ENCODE data around the gene TSPO. TPM values are rescaled to one million over a fixed set of nuclear protein-coding genes. Genes with fewer than 3 reads are reported as not detected.

Gene TSPO
- polyA plus RNA-seq, 3 donors, result 491 to 2,663 (median 2,230) TPM

DNA sequence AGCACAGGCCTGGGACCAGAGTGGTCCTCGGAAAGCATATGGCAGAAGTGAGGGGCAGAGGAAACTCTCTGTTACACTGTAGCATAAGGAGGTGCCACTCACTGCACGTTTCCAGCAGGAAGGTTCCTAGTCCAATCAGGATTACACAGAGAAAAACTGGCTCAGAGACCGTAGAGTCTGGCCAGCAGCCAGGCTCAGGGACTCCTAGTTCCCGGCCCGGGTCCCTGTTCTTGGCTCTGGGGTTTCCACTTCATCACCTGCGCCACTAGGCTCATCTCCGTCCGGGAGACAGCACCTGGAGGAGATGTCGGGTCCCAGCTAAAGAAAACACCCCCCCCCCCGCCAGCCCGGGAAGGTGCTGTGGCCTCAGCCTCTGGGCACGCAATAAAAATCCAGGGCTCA, 34.5 kb downstream of the TSPO start:
- peaks cover 0 to 6% (median under 1%) of the 10 kb centered on the region in 7 donors for H3K9me3 Mint-ChIP-seq
- peak overlapping the region in 2 of 3 experiments; percentile 60 to 80 for H3K4me3 ChIP-seq (replicated peaks in 1 of 3; ENCODE audit: low read depth in 2 of 3, low read length in 3 of 3)
- peaks cover 8 to 17% of the 10 kb centered on the region in 2 donors for H3K36me3 Mint-ChIP-seq
- H2AFZ ChIP-seq (ENCODE audit: insufficient read depth, low read depth, low read length, poor library complexity, severe bottlenecking), result peak overlapping the region; percentile 77
- peak overlapping the region in 2 of 7 donors; percentile 23 to 41 for H3K27ac Mint-ChIP-seq
- peak overlapping the region in 1 of 2 donors; percentile 75 for H3K27ac ChIP-seq (ENCODE audit: low read depth in 1 of 2, low read length in 2 of 2)
- intact Hi-C loops (cut with micrococcal nuclease), result loop anchor here in 1 of 2 donors (5.0 kb wide), 1 partner anchor 34 kb away; the partner anchor contains the start of gene TSPO
- H4K20me1 ChIP-seq (ENCODE audit: insufficient read depth, low read length), result no peaks in the 10 kb centered on the region
- peaks cover 0 to 3% (median 3%) of the 10 kb centered on the region in 3 donors for H3K27me3 Mint-ChIP-seq (ENCODE audit: low read depth in 3 of 3)
- H3K4me3 Mint-ChIP-seq, result peak overlapping the region; percentile 73 to 74
- peak overlapping the region; percentile 93 for H3K4me2 ChIP-seq (replicated peaks; ENCODE audit: extremely low read depth, low read length, poor library complexity, severe bottlenecking)
- peaks cover 19% of the 10 kb centered on the region for H3K79me2 ChIP-seq (ENCODE audit: insufficient read depth, low read length)
- peaks cover 19 to 27% of the 10 kb centered on the region in 2 donors for H3K4me1 ChIP-seq (ENCODE audit: control insufficient read depth in 1 of 2, insufficient read depth in 2 of 2, low read length in 2 of 2)
- peak overlapping the region; percentile 73 for H3K9ac ChIP-seq (ENCODE audit: insufficient read depth, low read length, poor library complexity, severe bottlenecking)
- TF ChIP-seq, protein P1, sequence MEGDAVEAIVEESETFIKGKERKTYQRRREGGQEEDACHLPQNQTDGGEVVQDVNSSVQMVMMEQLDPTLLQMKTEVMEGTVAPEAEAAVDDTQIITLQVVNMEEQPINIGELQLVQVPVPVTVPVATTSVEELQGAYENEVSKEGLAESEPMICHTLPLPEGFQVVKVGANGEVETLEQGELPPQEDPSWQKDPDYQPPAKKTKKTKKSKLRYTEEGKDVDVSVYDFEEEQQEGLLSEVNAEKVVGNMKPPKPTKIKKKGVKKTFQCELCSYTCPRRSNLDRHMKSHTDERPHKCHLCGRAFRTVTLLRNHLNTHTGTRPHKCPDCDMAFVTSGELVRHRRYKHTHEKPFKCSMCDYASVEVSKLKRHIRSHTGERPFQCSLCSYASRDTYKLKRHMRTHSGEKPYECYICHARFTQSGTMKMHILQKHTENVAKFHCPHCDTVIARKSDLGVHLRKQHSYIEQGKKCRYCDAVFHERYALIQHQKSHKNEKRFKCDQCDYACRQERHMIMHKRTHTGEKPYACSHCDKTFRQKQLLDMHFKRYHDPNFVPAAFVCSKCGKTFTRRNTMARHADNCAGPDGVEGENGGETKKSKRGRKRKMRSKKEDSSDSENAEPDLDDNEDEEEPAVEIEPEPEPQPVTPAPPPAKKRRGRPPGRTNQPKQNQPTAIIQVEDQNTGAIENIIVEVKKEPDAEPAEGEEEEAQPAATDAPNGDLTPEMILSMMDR (IDR thresholded peaks at IDR 0.05), result no peak
- peaks cover 10 to 21% of the 10 kb centered on the region in 2 donors for H3K36me3 ChIP-seq (replicated peaks in 1 of 2; ENCODE audit: control insufficient read depth in 1 of 2, insufficient read depth in 2 of 2, low read length in 2 of 2)
- no peaks in the 10 kb centered on the region for H3K27me3 ChIP-seq (ENCODE audit: control insufficient read depth in 2 of 2, insufficient read depth in 2 of 2, low read length in 2 of 2)
- no peak for DNase-seq
- H3K4me1 Mint-ChIP-seq, result peaks cover 27% of the 10 kb centered on the region
- peaks cover 0 to under 1% of the 10 kb centered on the region in 2 donors for H3K9me3 ChIP-seq (replicated peaks in 1 of 2; ENCODE audit: control insufficient read depth in 1 of 2, insufficient read depth in 1 of 2, low read length in 2 of 2)
- WGBS (ENCODE audit: insufficient coverage), result 41% methylated on average over 5 of the region's 12 CpGs

DNA sequence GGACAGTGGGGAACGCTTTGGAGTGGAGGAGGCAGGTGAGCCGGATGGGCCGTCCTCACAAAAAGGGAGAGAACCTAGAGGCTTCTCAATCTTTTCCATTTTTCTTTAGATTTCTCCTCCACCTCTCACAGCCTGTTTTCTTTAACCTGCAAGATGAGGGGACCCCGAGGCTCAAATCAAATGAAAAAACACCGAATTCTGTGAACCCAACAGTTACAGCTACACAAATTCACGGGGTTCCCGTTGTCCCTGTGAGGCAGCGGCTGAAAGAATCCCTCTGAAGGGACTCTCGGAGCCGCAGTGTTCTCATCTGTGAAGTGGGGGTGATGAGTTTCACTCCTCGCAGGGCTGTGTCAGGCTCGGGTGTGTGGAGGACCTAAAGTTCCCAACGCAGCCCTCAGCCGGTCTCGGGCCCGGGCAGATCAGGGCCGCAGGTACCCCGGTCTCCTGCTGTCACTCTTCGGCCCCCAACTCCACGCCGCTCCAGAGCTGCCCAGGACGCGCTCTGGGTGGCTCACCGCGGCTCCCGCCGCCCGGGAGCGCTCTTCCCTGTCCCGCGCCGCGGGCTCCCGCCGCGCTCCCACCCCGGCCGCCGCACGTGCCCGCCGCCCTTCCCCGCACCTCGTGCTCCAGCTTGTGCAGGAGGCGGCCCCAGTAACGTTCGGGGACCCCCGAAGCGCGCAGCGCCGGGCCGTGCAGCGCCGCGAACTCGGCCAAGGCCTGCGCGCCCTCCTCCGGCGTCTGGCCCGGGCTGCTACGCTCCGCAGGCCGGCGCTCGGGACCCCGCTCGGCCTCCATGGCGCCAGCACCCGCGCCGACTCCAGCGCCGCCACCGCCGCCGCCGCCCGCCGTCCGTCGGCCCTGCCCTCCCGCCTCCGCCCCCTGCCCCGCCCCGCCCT, 35.2 kb downstream of the TSPO start, which contains the start of gene TTLL12:
TTLL12 (minus strand) TSS at position 863 of the 899 bp plus-strand sequence; CDS start at position 798, 65 bp downstream.
- peaks cover 19 to 27% of the 10 kb centered on the region in 2 donors for H3K4me1 ChIP-seq (ENCODE audit: control insufficient read depth in 1 of 2, insufficient read depth in 2 of 2, low read length in 2 of 2)
- H3K4me2 ChIP-seq (replicated peaks; ENCODE audit: extremely low read depth, low read length, poor library complexity, severe bottlenecking), result peak within 1 kb of the TSS; percentile 93
- DNase-seq, result peak; percentile 18 to 66 (median 49)
- H3K27ac ChIP-seq (ENCODE audit: low read depth in 1 of 2, low read length in 2 of 2), result peak within 1 kb of the TSS; percentile 93 to 96
- Mint-ChIP-seq H3K9me3 (peaks cover 0 to 12% (median 7%) of the 10 kb centered on the region in 7 donors), H3K36me3 (peaks cover 11 to 13% of the 10 kb centered on the region in 2 donors), H3K4me1 (peaks cover 27% of the 10 kb centered on the region), H3K4me3 (peak within 1 kb of the TSS; percentile 76 to 84), H3K27me3 (ENCODE audit: low read depth in 3 of 3) (peaks cover 3 to 4% (median 3%) of the 10 kb centered on the region in 3 donors), H3K27ac (peak within 1 kb of the TSS; percentile 91 to 97 (median 95))
- H3K27me3 ChIP-seq (ENCODE audit: control insufficient read depth in 2 of 2, insufficient read depth in 2 of 2, low read length in 2 of 2), result no peaks in the 10 kb centered on the region
- intact Hi-C loops (cut with micrococcal nuclease), result loop anchor here in 1 of 2 donors (5.0 kb wide), 1 partner anchor 34 kb away; the partner anchor contains the start of gene TSPO
- peak within 1 kb of the TSS; percentile 60 to 80 (median 66) for H3K4me3 ChIP-seq (replicated peaks in 1 of 3; ENCODE audit: low read depth in 2 of 3, low read length in 3 of 3)
- H3K79me2 ChIP-seq (ENCODE audit: insufficient read depth, low read length), result peaks cover 19% of the 10 kb centered on the region
- TF ChIP-seq, protein P1 (IDR thresholded peaks at IDR 0.05), result no peak
- peaks cover 10 to 15% of the 10 kb centered on the region in 2 donors for H3K36me3 ChIP-seq (replicated peaks in 1 of 2; ENCODE audit: control insufficient read depth in 1 of 2, insufficient read depth in 2 of 2, low read length in 2 of 2)
- H3K9ac ChIP-seq (ENCODE audit: insufficient read depth, low read length, poor library complexity, severe bottlenecking), result peak within 1 kb of the TSS; percentile 82
- no peaks in the 10 kb centered on the region for H4K20me1 ChIP-seq (ENCODE audit: insufficient read depth, low read length)
- H3K9me3 ChIP-seq (replicated peaks in 1 of 2; ENCODE audit: control insufficient read depth in 1 of 2, insufficient read depth in 1 of 2, low read length in 2 of 2), result peaks cover 0 to 6% of the 10 kb centered on the region in 2 donors
- peak within 1 kb of the TSS; percentile 85 for H2AFZ ChIP-seq (ENCODE audit: insufficient read depth, low read depth, low read length, poor library complexity, severe bottlenecking)
- 2% methylated on average over 58 of the region's 87 CpGs for WGBS (ENCODE audit: insufficient coverage)
